Trophoblast cell (in vitro differentiated cells and primary cell): ENCODE results near the gene PEA15.

Experiments used
- DNase-seq, 2 donors: peaks; one replicate each; pipeline ENCODE4 v3.0.0-alpha.2; 2016
- H2AFZ ChIP-seq: 2 replicates; pipeline ENCODE4 v1.6.1; 2013; ENCODE audit warnings: low read length, moderate library complexity, mild to moderate bottlenecking; ENCODE audit not compliant: insufficient read depth, poor library complexity
- H2AK5ac ChIP-seq: 2 replicates; pipeline ENCODE4 v1.6.1; 2013; ENCODE audit warnings: mild to moderate bottlenecking, low read length
- H2BK120ac ChIP-seq: 2 replicates; pipeline ENCODE4 v1.6.1; 2013; ENCODE audit warnings: low read length, mild to moderate bottlenecking, moderate library complexity; ENCODE audit not compliant: insufficient read depth, poor library complexity
- H2BK12ac ChIP-seq: 2 replicates; pipeline ENCODE4 v1.6.1; 2013; ENCODE audit warnings: mild to moderate bottlenecking, low read length, moderate library complexity
- H2BK5ac ChIP-seq: 2 replicates; pipeline ENCODE4 v1.6.1; 2013; ENCODE audit warnings: low read length, low read depth, moderate library complexity, mild to moderate bottlenecking; ENCODE audit not compliant: poor library complexity
- H3K14ac ChIP-seq: 2 replicates; pipeline ENCODE4 v1.6.1; 2013; ENCODE audit warnings: mild to moderate bottlenecking, low read length
- H3K18ac ChIP-seq: 2 replicates; pipeline ENCODE4 v1.6.1; 2013; ENCODE audit warnings: mild to moderate bottlenecking, low read length
- H3K23ac ChIP-seq: 2 replicates; pipeline ENCODE4 v1.6.1; 2013; ENCODE audit warnings: low read length
- H3K27ac ChIP-seq: 2 replicates; pipeline ENCODE4 v1.5.1; 2013; ENCODE audit warnings: low read depth, mild to moderate bottlenecking, inconsistent platforms, low read length, moderate library complexity
- H3K27me3 ChIP-seq: 2 replicates; pipeline ENCODE4 v1.6.1; 2013; ENCODE audit warnings: inconsistent platforms, mild to moderate bottlenecking, low read length, moderate library complexity; ENCODE audit not compliant: insufficient read depth
- H3K36me3 ChIP-seq, 2 experiments: 1 replicate in 1 of 2; 2 replicates in 1 of 2; pipeline ENCODE4 v1.6.1; 2013; ENCODE audit warnings: low read length in 2 of 2, mild to moderate bottlenecking in 2 of 2, moderate library complexity in 1 of 2; ENCODE audit not compliant: insufficient read depth in 2 of 2, control insufficient read depth in 1 of 2
- H3K4ac ChIP-seq: 2 replicates; pipeline ENCODE4 v1.6.1; 2013; ENCODE audit warnings: low read depth, mild to moderate bottlenecking, low read length, moderate library complexity
- H3K4me1 ChIP-seq, 2 experiments: 1 replicate in 1 of 2; 2 replicates in 1 of 2; pipeline ENCODE4 v1.6.1; 2013; ENCODE audit warnings: low read length in 2 of 2, mild to moderate bottlenecking in 2 of 2, moderate library complexity in 1 of 2; ENCODE audit not compliant: insufficient read depth in 2 of 2, control insufficient read depth in 1 of 2
- H3K4me2 ChIP-seq: 2 replicates; pipeline ENCODE4 v1.6.1; 2013; ENCODE audit warnings: inconsistent platforms, mild to moderate bottlenecking, low read length, moderate library complexity
- H3K4me3 ChIP-seq: 2 replicates; pipeline ENCODE4 v1.5.1; 2013; ENCODE audit warnings: mild to moderate bottlenecking, low read depth, low read length, inconsistent platforms
- H3K79me1 ChIP-seq: one replicate; pipeline ENCODE4 v1.6.1; 2013; ENCODE audit warnings: low read length
- H3K79me2 ChIP-seq: 2 replicates; pipeline ENCODE4 v1.6.1; 2013; ENCODE audit warnings: low read length, mild to moderate bottlenecking; ENCODE audit not compliant: control insufficient read depth, insufficient read depth, poor library complexity
- H3K9ac ChIP-seq: 2 replicates; pipeline ENCODE4 v1.6.1; 2013; ENCODE audit warnings: mild to moderate bottlenecking, low read length
- H3K9me3 ChIP-seq: 2 replicates; pipeline ENCODE4 v1.6.1; 2013; ENCODE audit warnings: low read depth, mild to moderate bottlenecking, control low read depth, inconsistent platforms, low read length; ENCODE audit not compliant: insufficient read depth
- H4K12ac ChIP-seq: 2 replicates; pipeline ENCODE4 v1.6.1; 2013; ENCODE audit warnings: low read depth, mild to moderate bottlenecking, low read length, moderate library complexity
- H4K8ac ChIP-seq: 2 replicates; pipeline ENCODE4 v1.6.1; 2013; ENCODE audit warnings: low read depth, mild to moderate bottlenecking, low read length, moderate library complexity
- H4K91ac ChIP-seq: one replicate; pipeline ENCODE4 v1.6.1; 2013; ENCODE audit warnings: low read depth, mild to moderate bottlenecking, low read length, moderate library complexity
- WGBS: extraction: QIAGEN DNeasy Blood & Tissue Kit; methylation state at CpG from one replicate; pipeline ENCODE4 v1.1.7; 2013; ENCODE audit warnings: missing lambda C conversion rate; ENCODE audit not compliant: insufficient read length, insufficient coverage; ENCODE audit errors: extremely low coverage; 5-methylcytosine and 5-hydroxymethylcytosine counted together

PEA15 gene

DNA sequence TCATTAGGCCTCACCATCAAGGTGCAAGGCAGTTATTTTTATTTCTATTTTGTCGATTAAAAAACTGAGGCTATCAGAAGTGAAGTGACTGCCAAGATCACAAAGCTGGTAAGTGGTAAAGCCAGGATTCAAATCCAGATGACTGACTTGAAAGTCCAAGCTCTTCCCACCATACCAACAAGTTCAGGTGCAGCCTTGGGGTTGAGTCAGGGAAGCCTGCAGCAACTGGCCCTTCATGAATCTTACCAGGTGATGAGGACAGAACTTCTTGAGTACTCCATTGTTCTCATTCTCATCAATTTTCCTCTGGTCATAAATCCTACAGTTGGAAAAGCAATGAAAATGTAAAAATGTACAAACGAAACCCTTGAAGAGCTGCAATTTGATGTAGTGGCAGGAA is 20.2 kb downstream of the PEA15 start:
- H3K79me2 ChIP-seq: no peaks in the 10 kb centered on the region
- no peaks in the 10 kb centered on the region for H3K9me3 ChIP-seq
- no peak overlapping the region for H3K4me2 ChIP-seq
- no peak overlapping the region for H4K91ac ChIP-seq
- no peak overlapping the region for H2BK120ac ChIP-seq
- no peak overlapping the region for H3K14ac ChIP-seq
- WGBS: no CpG with 5 or more reads among the region's 2 CpGs
- no peak overlapping the region for H3K18ac ChIP-seq
- no peak overlapping the region for H3K27ac ChIP-seq
- no peaks in the 10 kb centered on the region for H3K27me3 ChIP-seq
- H4K8ac ChIP-seq: no peak overlapping the region
- H2BK5ac ChIP-seq: no peak overlapping the region
- H4K12ac ChIP-seq: no peak overlapping the region
- no peaks in the 10 kb centered on the region for H3K79me1 ChIP-seq
- H3K9ac ChIP-seq: no peak overlapping the region
- no peak overlapping the region for H3K4me3 ChIP-seq
- H2AFZ ChIP-seq: no peak overlapping the region
- no peak overlapping the region for H3K23ac ChIP-seq
- H3K4ac ChIP-seq: no peak overlapping the region
- no peaks in the 10 kb centered on the region for H3K4me1 ChIP-seq
- H2BK12ac ChIP-seq: no peak overlapping the region
- no peak for DNase-seq
- no peak overlapping the region for H2AK5ac ChIP-seq
- H3K36me3 ChIP-seq: peaks cover 28 to 55% of the 10 kb centered on the region in 2 experiments

DNA sequence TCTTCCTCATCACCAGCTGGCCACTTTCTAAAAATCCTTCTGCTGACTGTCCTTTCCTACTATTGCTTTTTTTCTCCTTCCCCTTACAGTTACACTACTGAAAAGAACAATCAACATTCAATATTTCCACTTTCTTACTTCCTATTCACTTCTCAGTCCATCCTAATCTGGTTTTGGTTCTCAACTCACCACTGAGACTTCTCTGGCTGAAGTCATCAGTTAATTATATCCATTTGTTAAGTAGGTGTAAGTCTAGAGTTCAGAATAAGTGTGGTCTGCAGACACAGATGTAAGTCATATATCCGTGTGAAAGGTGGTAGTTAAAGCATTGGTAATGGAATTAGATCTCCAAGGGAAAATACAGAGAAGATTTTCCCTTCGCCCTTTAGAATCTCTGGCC is 21.4 kb downstream of the PEA15 start:
- H4K12ac ChIP-seq: no peak overlapping the region
- no peak overlapping the region for H2AFZ ChIP-seq
- H3K9ac ChIP-seq: no peak overlapping the region
- H3K4ac ChIP-seq: no peak overlapping the region
- H3K18ac ChIP-seq: no peak overlapping the region
- H3K27me3 ChIP-seq: no peaks in the 10 kb centered on the region
- no peak overlapping the region for H3K23ac ChIP-seq
- no peak overlapping the region for H3K4me2 ChIP-seq
- no peak overlapping the region for H2BK120ac ChIP-seq
- no peak overlapping the region for H3K14ac ChIP-seq
- no peaks in the 10 kb centered on the region for H3K4me1 ChIP-seq
- no peak overlapping the region for H3K4me3 ChIP-seq
- no peak overlapping the region for H4K91ac ChIP-seq
- H2BK5ac ChIP-seq: no peak overlapping the region
- no peaks in the 10 kb centered on the region for H3K79me2 ChIP-seq
- no peak for DNase-seq
- no peak overlapping the region for H2AK5ac ChIP-seq
- H3K36me3 ChIP-seq: peaks cover 29 to 54% of the 10 kb centered on the region in 2 experiments
- H2BK12ac ChIP-seq: no peak overlapping the region
- H3K9me3 ChIP-seq: no peaks in the 10 kb centered on the region
- no peak overlapping the region for H3K27ac ChIP-seq
- H4K8ac ChIP-seq: no peak overlapping the region
- no peaks in the 10 kb centered on the region for H3K79me1 ChIP-seq
- no CpG with 5 or more reads among the region's 2 CpGs for WGBS

DNA sequence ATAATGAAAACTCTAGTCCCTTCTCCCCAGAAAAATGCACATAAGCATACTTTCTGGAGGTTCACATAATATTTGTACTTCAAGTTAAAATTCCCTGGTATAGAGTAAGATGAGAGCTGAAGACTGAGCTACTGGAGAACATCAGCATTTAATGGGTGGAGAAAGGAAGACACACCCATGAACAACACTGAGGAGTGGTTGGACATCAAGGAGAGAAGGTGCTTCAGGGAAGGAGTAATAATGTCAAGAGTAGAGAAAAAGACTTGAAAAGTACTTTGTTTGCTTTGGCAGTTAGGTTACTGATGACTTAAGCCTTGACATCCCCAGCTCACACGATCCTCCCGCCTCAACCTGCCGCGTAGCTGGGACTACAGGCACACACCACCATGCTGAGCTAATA is 21.9 kb downstream of the PEA15 start:
- no peaks in the 10 kb centered on the region for H3K4me1 ChIP-seq
- no peaks in the 10 kb centered on the region for H3K79me1 ChIP-seq
- H3K4me2 ChIP-seq: no peak overlapping the region
- no peak for DNase-seq
- no peak overlapping the region for H3K9ac ChIP-seq
- no peak overlapping the region for H4K8ac ChIP-seq
- WGBS: no CpG with 5 or more reads among the region's 4 CpGs
- no peak overlapping the region for H3K14ac ChIP-seq
- no peak overlapping the region for H4K91ac ChIP-seq
- H3K36me3 ChIP-seq: peaks cover 31 to 57% of the 10 kb centered on the region in 2 experiments
- H3K9me3 ChIP-seq: no peaks in the 10 kb centered on the region
- no peak overlapping the region for H4K12ac ChIP-seq
- H2AFZ ChIP-seq: no peak overlapping the region
- H3K23ac ChIP-seq: no peak overlapping the region
- no peak overlapping the region for H2BK12ac ChIP-seq
- no peak overlapping the region for H3K18ac ChIP-seq
- H3K79me2 ChIP-seq: no peaks in the 10 kb centered on the region
- no peak overlapping the region for H3K4me3 ChIP-seq
- H2BK5ac ChIP-seq: no peak overlapping the region
- H2AK5ac ChIP-seq: no peak overlapping the region
- H2BK120ac ChIP-seq: no peak overlapping the region
- H3K4ac ChIP-seq: no peak overlapping the region
- no peaks in the 10 kb centered on the region for H3K27me3 ChIP-seq
- no peak overlapping the region for H3K27ac ChIP-seq

DNA sequence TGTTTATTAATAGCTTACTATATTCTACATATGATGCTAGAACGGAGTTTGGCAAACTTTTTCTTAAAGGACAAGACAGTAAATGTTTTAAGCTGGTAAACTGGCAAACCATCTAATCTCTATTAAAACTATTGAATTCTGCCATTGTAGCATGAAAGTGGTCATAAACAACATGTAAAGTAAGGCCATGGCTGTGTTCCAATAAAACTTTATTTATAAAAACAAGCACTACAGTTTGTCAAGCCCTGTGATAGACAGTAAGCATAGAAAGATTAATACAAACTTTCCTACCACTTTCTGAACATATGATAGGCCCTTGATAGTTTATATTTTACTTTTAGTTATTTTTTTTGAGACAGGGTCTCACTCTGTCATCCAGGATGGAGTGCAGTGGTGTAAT is 22.4 kb downstream of the PEA15 start:
- Histone ChIP-seq H3K36me3 (peaks cover 33 to 57% of the 10 kb centered on the region in 2 experiments), H3K4me3 (no peak overlapping the region), H2BK120ac (no peak overlapping the region), H3K9me3 (no peaks in the 10 kb centered on the region), H2AK5ac (no peak overlapping the region), H3K79me2 (no peaks in the 10 kb centered on the region), H4K12ac (no peak overlapping the region), H3K4me2 (no peak overlapping the region), H3K27ac (no peak overlapping the region), H3K14ac (no peak overlapping the region), H4K8ac (no peak overlapping the region), H3K4ac (no peak overlapping the region), H4K91ac (no peak overlapping the region), H3K18ac (no peak overlapping the region), H2AFZ (no peak overlapping the region), H3K9ac (no peak overlapping the region), H3K79me1 (no peaks in the 10 kb centered on the region), H3K27me3 (no peaks in the 10 kb centered on the region), H2BK5ac (no peak overlapping the region), H2BK12ac (no peak overlapping the region), H3K23ac (no peak overlapping the region), H3K4me1 (no peaks in the 10 kb centered on the region)
- no CpG with 5 or more reads among the region's 1 CpG for WGBS
- DNase-seq: no peak
